Thoracic aorta (tissue), 2 donors: Measurements from ENCODE around the gene GPC6. TPM values are rescaled to one million over a fixed set of nuclear protein-coding genes. Genes with fewer than 3 reads are reported as not detected.

Experiments used
- ATAC-seq: fragments of 150-250 bp; one replicate; pipeline ENCODE4 v1.8.0; 2017; ENCODE audit warnings: low read depth; ENCODE audit not compliant: insufficient number of reproducible peaks, low FRiP score
- DNase-seq: peaks from one replicate; pipeline ENCODE4 v3.0.0-alpha.2; 2020; ENCODE audit warnings: low spot score
- H3K27ac ChIP-seq, 2 donors: fragments of 200-600 bp; sonication (generic); 1 replicate in 1 of 2; 2 replicates in 1 of 2; pipeline ENCODE4 v1.5.1; 2016; ENCODE audit warnings: mild to moderate bottlenecking in 2 of 2, moderate library complexity in 2 of 2
- H3K27me3 ChIP-seq: fragments of 200-600 bp; sonication (generic); replicated peaks from 2 replicates; pipeline ENCODE4 v1.6.0; 2016; ENCODE audit warnings: mild to moderate bottlenecking; ENCODE audit not compliant: insufficient read depth
- H3K36me3 ChIP-seq: fragments of 200-600 bp; sonication (generic); one replicate; pipeline ENCODE4 v1.5.1; 2016
- H3K4me1 ChIP-seq, 2 donors: fragments of 200-600 bp; sonication (generic); 1 replicate in 1 of 2; 2 replicates in 1 of 2; pipeline versions ENCODE4 v1.5.1 to v1.6.0; 2016; ENCODE audit warnings: low read depth in 2 of 2, mild to moderate bottlenecking in 1 of 2; ENCODE audit not compliant: control insufficient read depth in 1 of 2
- H3K4me3 ChIP-seq: fragments of 200-600 bp; sonication (generic); 2 replicates; pipeline ENCODE4 v1.5.1; 2016; ENCODE audit warnings: mild to moderate bottlenecking
- H3K9me3 ChIP-seq: fragments of 200-600 bp; sonication (generic); 2 replicates; pipeline ENCODE4 v1.5.1; 2016
- total RNA-seq, 2 donors: library from RNA; depleted of rRNA; stranded (reverse); fragments of >200 nt; gene quantifications; one replicate each; pipeline versions ENCODE4 v1.1.0 to v1.2.3, GENCODE V29; 2016
- TF ChIP-seq, protein P1 (sequence below): fragments of 200-600 bp; sonication (generic); IDR thresholded peaks from one replicate; pipeline ENCODE4 v1.5.1; 2019; ENCODE audit warnings: antibody characterized with exemption

GPC6 gene
- total RNA-seq, 2 donors from 2014 or later = 34.9 to 56.4 TPM

DNA sequence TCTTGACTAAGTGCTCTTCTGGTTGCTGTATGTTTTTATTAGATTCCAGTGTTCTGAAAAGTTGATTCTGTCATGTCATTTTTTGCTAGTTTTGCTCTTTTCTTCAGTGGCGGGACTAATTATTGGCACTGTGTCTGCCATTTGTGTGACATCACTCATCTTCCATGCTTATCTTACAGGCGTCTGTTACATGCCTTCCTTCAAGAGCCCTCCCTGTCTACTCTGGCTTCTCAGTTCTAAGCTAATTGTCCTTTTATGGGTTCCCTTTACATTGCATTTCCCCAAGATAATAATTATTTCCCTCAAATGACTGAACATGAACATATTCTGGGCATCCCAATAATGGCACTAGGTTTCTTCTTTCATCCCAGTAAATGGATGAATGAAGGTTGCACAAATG is 793.8 kb downstream of the GPC6 start:
- H3K27me3 ChIP-seq = no peaks in the 10 kb centered on the region
- ATAC-seq (no peak), DNase-seq (no peak)
- no peaks in the 10 kb centered on the region for H3K9me3 ChIP-seq
- H3K27ac ChIP-seq = no peak overlapping the region
- TF ChIP-seq, protein P1, sequence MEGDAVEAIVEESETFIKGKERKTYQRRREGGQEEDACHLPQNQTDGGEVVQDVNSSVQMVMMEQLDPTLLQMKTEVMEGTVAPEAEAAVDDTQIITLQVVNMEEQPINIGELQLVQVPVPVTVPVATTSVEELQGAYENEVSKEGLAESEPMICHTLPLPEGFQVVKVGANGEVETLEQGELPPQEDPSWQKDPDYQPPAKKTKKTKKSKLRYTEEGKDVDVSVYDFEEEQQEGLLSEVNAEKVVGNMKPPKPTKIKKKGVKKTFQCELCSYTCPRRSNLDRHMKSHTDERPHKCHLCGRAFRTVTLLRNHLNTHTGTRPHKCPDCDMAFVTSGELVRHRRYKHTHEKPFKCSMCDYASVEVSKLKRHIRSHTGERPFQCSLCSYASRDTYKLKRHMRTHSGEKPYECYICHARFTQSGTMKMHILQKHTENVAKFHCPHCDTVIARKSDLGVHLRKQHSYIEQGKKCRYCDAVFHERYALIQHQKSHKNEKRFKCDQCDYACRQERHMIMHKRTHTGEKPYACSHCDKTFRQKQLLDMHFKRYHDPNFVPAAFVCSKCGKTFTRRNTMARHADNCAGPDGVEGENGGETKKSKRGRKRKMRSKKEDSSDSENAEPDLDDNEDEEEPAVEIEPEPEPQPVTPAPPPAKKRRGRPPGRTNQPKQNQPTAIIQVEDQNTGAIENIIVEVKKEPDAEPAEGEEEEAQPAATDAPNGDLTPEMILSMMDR = no peak
- H3K4me1 ChIP-seq = no peaks in the 10 kb centered on the region
- H3K4me3 ChIP-seq = no peak overlapping the region
- H3K36me3 ChIP-seq = no peaks in the 10 kb centered on the region

DNA sequence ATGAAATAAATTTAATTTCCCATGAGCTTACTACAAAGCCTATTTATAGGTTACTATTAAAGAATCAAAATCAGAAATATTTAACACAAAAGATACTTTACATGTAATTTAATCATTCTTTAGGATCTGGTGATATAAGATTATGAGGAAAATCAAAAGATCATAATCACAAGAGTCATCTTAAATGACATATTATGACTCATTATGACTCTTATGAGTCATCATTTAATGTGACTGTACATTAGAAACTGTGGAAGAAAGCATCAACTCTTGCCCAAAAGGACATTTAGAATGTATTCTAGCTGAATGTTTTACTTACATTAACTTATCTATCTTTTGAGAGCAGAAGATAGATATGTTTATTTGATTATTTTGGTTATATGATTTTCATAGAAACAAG is 794.2 kb downstream of the GPC6 start:
- TF ChIP-seq, protein P1 = no peak
- H3K27ac ChIP-seq = no peak overlapping the region
- H3K4me3 ChIP-seq = no peak overlapping the region
- DNase-seq (no peak), ATAC-seq (no peak)
- H3K36me3 ChIP-seq = no peaks in the 10 kb centered on the region
- H3K27me3 ChIP-seq = no peaks in the 10 kb centered on the region
- H3K9me3 ChIP-seq = no peaks in the 10 kb centered on the region
- H3K4me1 ChIP-seq = no peaks in the 10 kb centered on the region

DNA sequence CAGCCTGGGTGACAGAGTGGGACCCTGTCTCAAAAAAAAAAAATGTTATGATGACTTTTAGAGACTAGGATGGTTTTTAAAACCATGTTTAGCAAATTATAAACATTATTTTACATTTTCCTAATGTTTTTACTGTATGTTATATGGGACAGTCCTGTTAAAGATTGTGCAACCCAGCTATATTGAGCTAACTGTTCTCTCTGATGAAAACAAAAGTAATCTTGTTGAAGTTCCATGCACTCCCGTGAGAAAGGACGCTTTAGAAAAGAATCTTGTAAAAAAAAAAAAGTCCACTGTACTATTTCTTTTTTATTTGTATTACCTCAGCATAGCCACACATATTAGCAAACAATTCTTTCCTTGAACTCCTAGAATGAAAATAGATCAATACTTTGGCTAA is 801.6 kb downstream of the GPC6 start:
- Histone ChIP-seq H3K27ac (no peak overlapping the region), H3K9me3 (no peaks in the 10 kb centered on the region), H3K36me3 (no peaks in the 10 kb centered on the region), H3K4me3 (no peak overlapping the region), H3K27me3 (no peaks in the 10 kb centered on the region), H3K4me1 (no peaks in the 10 kb centered on the region)
- no peak for ATAC-seq
- no peak for DNase-seq
- TF ChIP-seq, protein P1 = no peak

DNA sequence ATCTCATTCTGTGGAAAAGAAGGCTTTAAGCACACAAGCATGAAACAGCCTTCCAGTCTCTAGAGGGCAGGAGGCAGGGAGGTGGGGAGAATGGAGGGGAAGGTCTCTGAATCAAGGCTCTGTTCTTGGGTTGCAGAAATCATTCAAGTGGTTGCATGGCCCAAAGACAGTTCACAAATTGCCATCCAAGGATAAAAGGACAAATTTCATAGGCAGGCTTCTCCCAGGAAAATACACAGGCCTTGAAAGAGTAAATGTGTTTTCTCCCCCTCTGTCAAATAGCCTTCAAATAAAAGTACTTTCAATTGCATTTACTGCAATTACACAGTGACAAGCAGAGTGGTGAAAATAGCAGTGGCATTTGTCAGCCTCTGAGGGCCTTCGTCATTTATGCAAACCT is 802.0 kb downstream of the GPC6 start:
- Histone ChIP-seq H3K27ac (no peak overlapping the region), H3K4me3 (no peak overlapping the region), H3K36me3 (no peaks in the 10 kb centered on the region), H3K9me3 (no peaks in the 10 kb centered on the region), H3K27me3 (no peaks in the 10 kb centered on the region), H3K4me1 (no peaks in the 10 kb centered on the region)
- DNase-seq = no peak
- no peak for ATAC-seq
- TF ChIP-seq, protein P1 = no peak

DNA sequence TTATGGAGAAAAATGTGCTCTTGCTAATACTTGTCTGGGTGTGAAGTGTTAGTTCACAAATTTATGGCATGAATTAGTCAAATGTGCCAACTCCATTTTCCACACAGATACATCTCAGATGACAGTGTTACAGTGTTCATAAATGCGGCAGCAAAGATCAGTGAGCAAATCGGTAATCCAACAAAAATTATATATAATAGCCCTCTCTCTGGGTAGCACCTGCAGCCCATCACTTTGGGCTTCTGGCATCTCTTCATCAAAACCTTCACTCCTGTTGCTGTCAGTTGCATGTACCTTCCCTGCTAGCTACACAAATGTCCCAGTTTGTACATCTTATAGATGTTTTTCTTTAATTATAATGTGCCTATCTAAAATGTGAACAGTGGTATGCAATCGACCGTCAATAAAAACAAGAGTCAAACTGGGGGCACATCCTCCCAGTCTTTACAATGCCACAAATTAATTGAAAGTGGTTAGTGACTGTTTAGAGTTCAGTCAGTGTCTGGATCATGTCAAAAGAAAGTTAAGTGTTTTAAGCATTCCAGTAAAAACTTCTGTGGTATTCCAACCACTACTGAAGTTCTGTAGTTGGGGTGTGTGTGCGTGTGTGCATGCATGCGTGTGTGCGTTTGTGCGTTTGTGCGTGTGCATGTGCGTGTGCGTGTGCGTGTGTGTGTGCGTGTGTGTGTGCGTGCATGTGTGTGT is 804.0 kb downstream of the GPC6 start:
- H3K36me3 ChIP-seq = no peaks in the 10 kb centered on the region
- H3K27ac ChIP-seq = no peak overlapping the region
- no peak for DNase-seq
- H3K27me3 ChIP-seq = no peaks in the 10 kb centered on the region
- no peak for ATAC-seq
- TF ChIP-seq, protein P1 = no peak
- no peak overlapping the region for H3K4me3 ChIP-seq
- no peaks in the 10 kb centered on the region for H3K9me3 ChIP-seq
- no peaks in the 10 kb centered on the region for H3K4me1 ChIP-seq
